T47D (cell line): ENCODE data around the gene CDS1.
"Not testable (repeated sequence)": the region's sequence is repeated elsewhere in the genome, so short reads cannot be mapped to it uniquely, and the experiment has no call there.

Experiments
- DNase-seq, 2 experiments: peaks; one replicate each; pipeline versions ENCODE4 v3.0.0 to v3.0.0-alpha.2; 2011 to 2012; ENCODE audit warnings: low read depth in 1 of 2, low spot score in 1 of 2
- JUND ChIP-seq: IDR thresholded peaks from 2 replicates; pipeline ENCODE4 v1.6.1; 2012; ENCODE audit warnings: low read depth
- in situ Hi-C: cut with HindIII; loops from 2 replicates; pipeline ENCODE4 v1.10.0; 2016; ENCODE audit warnings: low sequenced_read_pairs, low pct_unique_long_range_greater_than_20kb

Gene CDS1

DNA sequence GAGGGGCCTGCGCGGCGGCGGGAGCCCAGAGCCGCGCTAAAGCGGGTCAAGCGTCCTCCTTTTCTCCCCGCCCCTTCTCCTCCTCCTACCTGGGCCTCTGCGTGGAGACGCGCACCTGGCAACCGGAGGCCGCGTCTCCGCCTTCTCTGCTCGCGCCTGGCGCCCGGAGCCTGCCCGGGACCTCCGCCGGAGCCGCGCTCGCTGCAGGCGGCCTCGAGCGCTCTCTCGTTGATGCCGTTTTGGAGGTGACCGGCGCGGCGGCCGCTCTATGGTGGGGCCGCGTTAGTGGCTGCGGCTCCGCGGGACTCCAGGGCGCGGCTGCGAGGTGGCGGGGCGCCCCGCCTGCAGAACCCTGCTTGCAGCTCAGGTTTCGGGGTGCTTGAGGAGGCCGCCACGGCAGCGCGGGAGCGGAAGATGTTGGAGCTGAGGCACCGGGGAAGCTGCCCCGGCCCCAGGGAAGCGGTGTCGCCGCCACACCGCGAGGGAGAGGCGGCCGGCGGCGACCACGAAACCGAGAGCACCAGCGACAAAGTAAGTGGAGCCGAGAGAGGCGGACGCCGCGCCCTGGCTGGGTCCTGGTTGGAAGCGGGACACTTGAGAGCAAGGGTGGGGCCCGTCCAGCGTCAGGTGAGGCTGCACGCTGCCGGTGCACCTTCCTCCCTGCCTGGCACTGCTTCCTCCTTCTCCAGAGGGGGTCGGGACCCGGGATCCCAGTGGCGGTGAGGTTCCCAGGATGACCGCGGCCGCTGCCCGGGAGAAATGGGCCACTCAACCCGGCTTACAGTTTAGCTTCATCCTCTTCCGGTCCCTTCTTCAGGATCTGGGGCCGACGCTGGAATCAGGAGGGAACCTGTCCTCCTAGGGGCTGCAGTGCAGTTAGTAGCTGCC lies at the start of gene CDS1:
Gene CDS1 (plus strand): TSS at position 140 of the 888 bp plus-strand sequence. CDS start 275 bp downstream, at position 415.
- TF ChIP-seq JUND: no peak
- in situ Hi-C loops: no loop called here
- DNase-seq: peak in 1 of 2 experiments; percentile 47

DNA sequence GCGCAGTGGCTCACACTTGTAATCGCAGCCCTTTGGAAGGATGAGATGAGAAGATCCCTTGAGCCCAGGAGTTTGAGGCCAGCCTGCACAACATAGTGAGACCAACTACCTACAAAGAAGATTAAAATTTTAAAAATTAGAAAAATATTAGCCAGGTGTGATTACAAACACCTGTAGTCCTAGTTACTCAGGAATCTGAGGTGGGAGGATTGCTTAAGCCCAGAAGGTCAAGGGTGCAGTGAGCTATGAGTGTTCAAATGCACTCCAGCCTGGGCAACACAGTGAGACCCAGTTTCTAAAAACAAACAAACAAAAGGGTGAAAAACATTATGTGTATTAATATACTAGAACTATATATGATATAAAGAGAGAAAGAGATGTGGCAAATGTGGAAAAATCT lies 47.0 kb upstream of the CDS1 start:
- in situ Hi-C loops: no loop called here
- DNase-seq: no peak
- TF ChIP-seq JUND: no peak

DNA sequence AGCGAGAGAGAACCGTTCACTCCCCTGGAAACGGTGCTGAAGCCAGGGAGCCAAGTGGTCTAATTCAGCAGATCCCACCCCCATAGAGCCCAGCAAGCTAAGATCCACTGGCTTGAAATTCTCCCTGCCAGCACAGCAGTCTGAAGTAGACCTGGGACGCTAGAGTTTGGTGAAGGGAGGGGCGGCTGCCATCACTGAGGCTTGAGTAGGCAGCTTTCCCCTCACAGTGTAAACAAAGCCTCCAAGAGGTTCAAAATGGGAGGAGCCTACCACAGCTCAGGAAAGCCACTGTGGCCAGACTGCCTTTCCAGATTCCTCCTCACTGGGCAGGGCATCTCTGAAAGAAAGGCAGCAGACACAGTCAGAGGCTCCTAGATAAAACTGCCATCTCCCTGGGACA lies 37.8 kb upstream of the CDS1 start:
- in situ Hi-C loops: no loop called here
- TF ChIP-seq JUND: no peak
- no peak for DNase-seq

DNA sequence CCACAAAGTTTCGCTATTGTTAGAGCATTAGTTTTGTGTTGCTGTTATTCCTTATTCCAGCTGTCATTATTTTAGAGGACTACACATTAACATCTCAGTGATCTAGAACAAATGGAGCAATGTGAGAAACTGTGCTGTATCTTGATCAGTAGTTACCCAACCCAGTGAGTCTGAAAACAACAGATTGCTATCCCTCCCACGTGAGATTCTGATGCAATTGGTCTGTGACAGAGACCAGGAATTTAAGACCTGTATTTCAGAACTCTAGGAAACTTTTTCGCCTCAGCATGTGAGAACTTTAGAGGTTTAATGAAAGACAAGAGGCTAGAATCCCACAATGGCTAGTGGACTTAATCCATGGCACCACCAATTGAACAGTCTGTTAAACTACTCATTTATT lies 35.7 kb upstream of the CDS1 start:
- in situ Hi-C loops: no loop called here
- DNase-seq: peak in 1 of 2 experiments; percentile 36
- no peak for TF ChIP-seq JUND

DNA sequence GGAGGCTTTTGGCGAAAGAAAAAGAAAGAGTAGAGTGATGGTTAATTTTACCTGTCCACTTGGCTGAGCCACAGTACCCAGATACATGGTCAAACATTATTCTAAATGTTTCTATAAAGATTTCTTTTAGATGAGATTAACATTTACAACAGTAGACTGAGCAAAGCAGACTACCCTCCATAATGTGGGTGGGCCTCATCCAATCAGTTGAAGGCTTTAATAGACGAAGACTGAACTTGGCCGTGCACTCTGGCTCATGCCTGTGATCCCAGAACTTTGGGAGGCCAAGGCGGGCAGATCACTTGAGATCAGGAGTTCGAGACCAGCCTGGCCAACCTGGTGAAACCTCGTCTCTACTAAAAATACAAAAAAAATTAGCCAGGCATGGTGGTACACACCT lies 33.7 kb upstream of the CDS1 start:
- DNase-seq, in situ Hi-C loops: not testable (repeated sequence)

DNA sequence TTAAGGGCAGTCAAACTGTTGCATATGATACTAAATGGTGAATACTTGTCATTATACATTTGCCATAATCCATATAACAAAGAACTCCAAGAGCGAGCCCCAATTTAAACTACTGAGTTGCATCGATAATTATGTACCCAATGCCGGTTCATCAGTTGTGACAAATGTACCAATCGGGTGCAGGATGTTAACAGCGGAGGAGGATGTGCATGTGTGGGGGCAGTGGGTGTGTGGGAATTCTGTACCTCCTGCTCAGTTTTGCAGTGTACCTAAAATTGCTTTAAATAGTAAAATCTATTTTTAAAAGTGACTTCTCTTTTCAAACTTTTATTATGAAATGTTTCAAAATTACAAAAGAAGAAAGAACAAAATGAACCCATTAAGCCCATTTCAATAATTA lies 20.8 kb upstream of the CDS1 start:
- DNase-seq: no peak
- in situ Hi-C loops: no loop called here
- TF ChIP-seq JUND: no peak

DNA sequence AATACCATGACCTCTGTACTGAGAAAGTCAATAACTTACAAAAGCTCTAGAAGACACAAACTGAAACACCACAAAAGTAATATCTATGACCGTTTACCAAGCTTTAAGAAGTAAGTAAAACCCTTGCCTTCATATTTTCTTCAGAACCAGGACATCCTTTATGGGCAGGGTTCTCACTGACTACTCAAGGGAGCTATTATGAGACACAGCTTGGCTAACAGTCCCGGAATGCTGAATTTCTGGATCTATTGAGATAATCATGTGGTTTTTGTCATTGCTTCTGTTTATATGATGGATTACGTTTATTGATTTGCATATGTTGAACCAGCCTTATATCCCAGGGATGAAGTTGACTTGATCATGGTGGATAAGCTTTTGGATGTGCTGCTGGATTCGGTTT lies 19.9 kb upstream of the CDS1 start:
- TF ChIP-seq JUND: no peak
- in situ Hi-C loops: no loop called here
- peak in 1 of 2 experiments; percentile 71 for DNase-seq

DNA sequence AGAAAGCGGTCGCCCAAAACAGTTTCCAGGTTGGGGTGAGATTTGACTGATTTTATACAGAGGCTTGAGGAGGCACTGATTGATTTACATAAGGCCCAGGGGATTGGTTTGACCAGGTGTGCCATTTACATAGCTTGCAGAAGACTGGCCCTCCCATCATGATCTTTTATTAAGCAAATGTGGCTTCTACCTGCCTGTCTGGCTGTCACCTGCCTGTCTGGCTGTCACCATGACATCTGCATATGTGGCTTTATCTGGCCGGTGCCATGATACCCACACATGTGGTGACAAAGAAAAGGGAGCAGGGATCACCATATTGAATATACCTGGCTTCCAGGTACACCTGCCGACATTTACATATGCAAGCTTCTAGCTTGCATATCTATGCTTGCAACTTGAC lies 17.0 kb upstream of the CDS1 start:
- in situ Hi-C loops: no loop called here
- DNase-seq: no peak
- no peak for TF ChIP-seq JUND

DNA sequence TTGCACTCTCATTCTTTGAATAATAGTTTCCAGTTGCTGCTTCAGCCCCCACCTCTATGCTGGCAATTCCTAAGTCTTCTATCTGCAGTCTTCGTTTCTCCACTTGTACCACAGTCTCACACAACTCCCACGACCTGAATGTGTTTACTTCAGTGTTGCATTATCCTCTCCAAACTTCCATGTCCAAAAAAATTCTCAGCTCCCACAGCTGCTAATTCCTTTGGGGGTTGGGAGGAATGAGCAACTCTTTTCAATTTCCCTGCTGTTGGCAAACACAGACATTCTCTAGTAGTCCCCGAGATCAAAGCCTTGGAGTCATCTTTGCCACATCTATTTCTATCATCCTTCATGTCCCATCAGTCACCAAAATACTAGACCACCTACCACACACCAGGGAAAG lies 14.4 kb upstream of the CDS1 start:
- no peak for TF ChIP-seq JUND
- no peak for DNase-seq
- in situ Hi-C loops: no loop called here

DNA sequence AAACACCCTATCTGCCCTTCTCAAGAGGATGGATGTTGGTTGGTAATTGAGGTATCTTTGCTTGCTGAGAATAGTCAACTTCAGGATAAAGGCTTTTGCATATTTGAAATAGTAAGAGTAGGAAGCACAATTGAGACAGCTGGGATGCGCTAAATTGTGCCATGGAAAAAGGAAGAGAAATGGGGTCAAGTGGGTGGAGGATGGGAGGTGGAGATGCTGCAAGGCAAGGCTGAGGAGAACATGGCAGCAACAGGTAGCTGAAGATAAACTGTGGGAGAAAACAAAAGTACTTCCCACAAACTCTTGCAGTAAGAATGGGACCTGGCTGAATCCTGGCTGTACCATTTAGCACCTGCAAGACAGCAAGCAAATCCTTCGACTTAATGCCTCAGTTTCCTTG lies 13.9 kb upstream of the CDS1 start:
- TF ChIP-seq JUND: no peak
- DNase-seq: no peak
- in situ Hi-C loops: no loop called here

DNA sequence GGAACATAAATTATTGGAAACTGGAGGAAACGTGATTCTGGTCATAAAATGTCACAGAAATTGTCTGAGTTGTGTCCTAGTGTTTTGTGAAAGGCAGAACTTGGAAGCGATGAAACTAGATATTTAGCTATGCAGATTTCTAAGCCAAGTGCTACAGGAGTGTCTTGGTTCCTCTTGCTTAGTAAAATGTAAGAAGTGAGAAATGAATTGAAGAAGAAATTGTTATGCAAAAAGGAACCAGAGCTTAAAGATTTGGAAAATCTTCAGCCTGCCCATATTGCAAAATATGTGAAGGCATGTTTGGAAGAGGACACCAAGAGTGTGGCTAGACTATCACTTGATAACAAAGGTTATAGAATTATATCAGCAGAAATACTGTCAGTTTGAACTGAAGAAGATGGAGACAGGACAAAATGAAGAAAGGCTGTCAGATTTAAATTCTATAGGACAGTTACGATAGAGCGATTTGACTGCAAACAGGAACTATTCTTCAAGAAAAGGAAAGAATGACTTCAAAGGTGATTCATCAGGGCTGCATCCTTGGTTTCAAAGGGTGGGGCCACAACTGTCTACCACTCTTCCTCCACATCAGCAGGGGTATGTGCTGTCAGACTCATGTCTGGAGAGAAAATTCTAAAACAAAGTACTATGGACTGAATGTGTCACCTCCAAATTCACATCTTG lies 9.4 kb upstream of the CDS1 start:
- DNase-seq: no peak
- no peak for TF ChIP-seq JUND
- in situ Hi-C loops: no loop called here

DNA sequence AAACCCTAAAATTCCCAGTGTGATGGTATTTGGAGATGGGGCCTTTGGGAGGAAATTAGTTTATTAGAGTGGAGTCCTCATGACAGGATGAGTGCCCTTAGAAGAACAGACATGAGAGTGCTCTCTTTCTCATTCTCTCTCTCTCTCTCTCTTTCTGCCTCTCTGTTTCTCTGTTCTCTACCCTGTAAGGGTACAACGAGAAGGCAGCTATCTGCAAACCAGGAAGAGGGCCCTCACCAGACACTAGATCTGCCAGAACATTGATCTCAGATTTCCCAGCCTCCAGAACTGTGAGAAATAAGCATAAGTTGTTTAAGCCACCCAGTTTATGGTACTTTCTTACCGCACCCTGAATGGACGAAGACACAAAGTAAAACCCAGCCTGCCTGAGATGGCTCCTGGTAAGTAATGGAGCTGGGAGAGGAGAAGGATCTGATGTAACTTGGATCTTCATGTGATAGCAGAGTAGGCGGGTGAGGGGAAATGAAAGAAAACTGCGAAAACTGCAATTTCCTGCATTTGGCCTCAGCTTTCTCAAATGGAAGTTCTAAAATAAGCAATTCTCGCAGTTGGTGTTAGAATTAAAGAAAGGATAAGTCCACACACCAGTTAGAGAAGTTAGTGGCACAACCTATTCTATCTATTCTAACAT lies 8.7 kb upstream of the CDS1 start:
- no peak for DNase-seq
- in situ Hi-C loops: no loop called here

More for the DNA sequence above, 8.7 kb upstream of the CDS1 start:
- TF ChIP-seq JUND: no peak
